Mononuclear cell (primary cell): ENCODE measurements around the gene ZIC2. TPM values are rescaled to one million over a fixed set of nuclear protein-coding genes. Genes with fewer than 3 reads are reported as not detected.

Experiments used
- H3K27me3 ChIP-seq: 2 replicates; pipeline ENCODE4 v1.6.0; 2011; ENCODE audit warnings: low read length, control low read depth; ENCODE audit not compliant: insufficient read depth
- H3K4me1 ChIP-seq: 2 replicates; pipeline ENCODE4 v1.5.1; 2011; ENCODE audit warnings: mild to moderate bottlenecking, low read length, control low read depth; ENCODE audit not compliant: insufficient read depth
- H3K4me3 ChIP-seq: 2 replicates; pipeline ENCODE4 v1.5.1; 2011; ENCODE audit warnings: mild to moderate bottlenecking, low read length, moderate library complexity
- H3K9me3 ChIP-seq: 2 replicates; pipeline ENCODE4 v1.5.1; 2011; ENCODE audit warnings: low read depth, mild to moderate bottlenecking, control low read depth, low read length
- total RNA-seq: library from RNA; depleted of rRNA; stranded (reverse); fragments of >200 nt; gene quantifications from one replicate; pipeline ENCODE4 v1.2.3, GENCODE V29; 2012

The ZIC2 gene
- total RNA-seq, 1 donor: not detected

DNA sequence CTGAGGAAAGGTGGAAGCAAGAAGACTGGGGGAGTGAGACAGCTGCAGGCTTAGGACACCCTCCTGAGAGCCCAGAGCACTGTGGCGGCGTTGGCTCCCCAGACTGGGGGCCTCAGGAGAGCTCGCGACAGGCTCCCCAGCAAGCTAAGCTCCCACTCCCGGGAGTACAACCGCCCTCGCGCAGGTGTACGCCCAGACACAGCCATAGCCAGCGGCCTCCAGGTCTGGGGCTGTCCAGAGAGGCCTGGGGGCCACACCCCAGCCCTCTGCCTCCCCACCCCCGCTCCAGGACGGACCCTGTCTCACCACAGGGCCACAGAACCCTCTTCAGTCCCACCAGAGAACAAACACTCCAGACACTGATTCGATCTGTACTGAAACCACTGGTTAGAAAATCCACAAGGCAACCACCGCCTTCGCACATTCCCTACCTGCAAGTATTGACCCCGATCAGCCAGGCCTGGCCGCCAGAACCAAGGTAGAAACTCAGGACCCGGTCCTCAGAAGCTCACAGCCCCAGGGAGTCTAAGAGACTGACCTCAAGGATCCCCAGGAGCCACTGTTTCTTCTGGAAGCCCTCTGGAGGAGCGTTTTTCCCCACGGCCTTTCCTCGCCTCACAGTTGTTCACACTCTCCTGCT lies 26.4 kb upstream of the ZIC2 start:
- H3K27me3 ChIP-seq: peaks cover 86% of the 10 kb centered on the region
- H3K9me3 ChIP-seq: no peaks in the 10 kb centered on the region
- no peak overlapping the region for H3K4me3 ChIP-seq
- H3K4me1 ChIP-seq: peaks cover 15% of the 10 kb centered on the region

GRCh38 chr13:99955747-99956472 lies 25.7 kb upstream of the ZIC2 start:
- H3K4me1 ChIP-seq: peaks cover 15% of the 10 kb centered on the region
- no peaks in the 10 kb centered on the region for H3K9me3 ChIP-seq
- H3K4me3 ChIP-seq: no peak overlapping the region
- peaks cover 90% of the 10 kb centered on the region for H3K27me3 ChIP-seq

DNA sequence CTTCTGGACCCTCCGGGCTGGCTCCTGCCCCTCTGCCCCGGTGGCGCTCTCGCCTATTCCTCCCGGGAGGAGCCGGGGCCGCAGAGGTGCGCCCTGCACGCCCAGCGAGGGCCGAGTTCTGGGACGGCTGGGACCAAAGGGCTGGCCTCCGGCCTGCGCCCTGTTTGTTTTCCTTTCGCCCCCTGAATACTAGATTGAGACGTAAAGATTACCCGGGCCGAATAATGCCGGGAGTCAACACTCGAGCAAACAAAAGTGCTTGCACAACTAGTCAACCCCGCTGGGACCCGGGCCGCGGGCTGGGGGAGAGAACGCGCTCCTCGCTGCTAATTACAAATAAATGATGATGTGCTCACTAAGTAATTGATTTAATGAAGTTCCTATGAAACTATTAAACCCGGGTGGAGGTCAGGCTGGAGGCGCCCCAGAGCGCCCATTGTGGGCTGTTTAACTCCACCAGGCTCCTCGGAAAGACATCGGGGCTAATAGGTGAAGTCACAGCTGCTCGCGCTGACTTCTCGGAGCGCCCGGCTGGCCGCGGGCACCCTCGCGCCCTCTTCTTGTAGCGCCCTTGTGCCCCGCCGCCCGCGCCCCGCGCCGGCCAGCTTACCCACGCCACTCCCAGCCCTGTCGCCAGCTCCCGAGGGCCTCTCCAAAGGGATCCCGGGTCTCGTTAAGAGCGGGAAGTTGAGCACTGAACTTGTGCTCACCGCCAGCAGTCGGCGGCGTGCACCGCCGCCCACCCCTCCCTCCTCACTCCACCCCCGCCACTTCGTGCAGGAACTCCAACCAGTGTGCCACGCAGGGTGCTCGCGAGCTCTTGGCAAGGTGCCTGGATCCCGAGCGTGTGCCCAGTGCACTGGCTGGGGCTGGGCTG lies 24.9 kb upstream of the ZIC2 start:
- Histone ChIP-seq H3K27me3 (peaks cover 92% of the 10 kb centered on the region), H3K4me1 (peaks cover 15% of the 10 kb centered on the region), H3K9me3 (no peaks in the 10 kb centered on the region), H3K4me3 (no peak overlapping the region)

GRCh38 chr13:99958406-99959126 lies 23.0 kb upstream of the ZIC2 start:
- no peaks in the 10 kb centered on the region for H3K9me3 ChIP-seq
- H3K27me3 ChIP-seq: peaks cover 97% of the 10 kb centered on the region
- H3K4me3 ChIP-seq: no peak overlapping the region
- peaks cover 15% of the 10 kb centered on the region for H3K4me1 ChIP-seq

DNA sequence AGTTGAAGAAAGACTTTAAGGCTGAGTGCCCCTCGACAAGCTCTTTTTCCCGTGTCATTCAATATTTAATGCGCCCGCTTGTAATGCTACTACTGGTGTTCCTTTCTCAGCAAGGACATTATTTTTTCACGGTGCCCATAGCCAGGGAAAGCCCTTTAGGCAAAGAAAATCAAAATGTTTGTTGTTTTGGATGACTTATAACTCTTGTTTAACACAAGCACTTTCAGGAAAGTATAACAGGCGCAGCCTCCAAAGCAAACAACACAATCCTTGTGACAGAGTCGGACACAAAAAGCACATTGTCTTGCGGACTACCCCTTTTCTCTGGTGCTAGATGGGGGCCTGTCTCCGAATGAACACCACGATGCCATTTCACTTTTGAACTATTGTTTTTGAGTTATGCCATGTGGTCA lies 22.5 kb upstream of the ZIC2 start:
- H3K4me3 ChIP-seq: no peak overlapping the region
- peaks cover 15% of the 10 kb centered on the region for H3K4me1 ChIP-seq
- H3K27me3 ChIP-seq: peaks cover 97% of the 10 kb centered on the region

GRCh38 chr13:99959540-99960230 lies 21.9 kb upstream of the ZIC2 start:
- Histone ChIP-seq H3K4me1 (peaks cover 15% of the 10 kb centered on the region), H3K9me3 (no peaks in the 10 kb centered on the region), H3K4me3 (no peak overlapping the region), H3K27me3 (peaks cover 97% of the 10 kb centered on the region)

More for the DNA sequence above, 22.5 kb upstream of the ZIC2 start:
- H3K9me3 ChIP-seq: no peaks in the 10 kb centered on the region

GRCh38 chr13:99960663-99961311 lies 20.8 kb upstream of the ZIC2 start:
- no peak overlapping the region for H3K4me3 ChIP-seq
- peaks cover 15% of the 10 kb centered on the region for H3K4me1 ChIP-seq
- H3K27me3 ChIP-seq: peaks cover 95% of the 10 kb centered on the region
- H3K9me3 ChIP-seq: no peaks in the 10 kb centered on the region

- H3K4me1 ChIP-seq: peaks cover 10% of the 10 kb centered on the region
- peaks cover 95% of the 10 kb centered on the region for H3K27me3 ChIP-seq
- no peak overlapping the region for H3K4me3 ChIP-seq
Measured at GRCh38 chr13:99961636-99962035, 19.9 kb upstream of the ZIC2 start.

GRCh38 chr13:99962242-99962641 lies 19.3 kb upstream of the ZIC2 start:
- Histone ChIP-seq H3K27me3 (peaks cover 95% of the 10 kb centered on the region), H3K9me3 (no peaks in the 10 kb centered on the region), H3K4me1 (peaks cover 9% of the 10 kb centered on the region), H3K4me3 (no peak overlapping the region)

More at GRCh38 chr13:99961636-99962035, 19.9 kb upstream of the ZIC2 start:
- no peaks in the 10 kb centered on the region for H3K9me3 ChIP-seq

GRCh38 chr13:99963816-99964339 lies 17.7 kb upstream of the ZIC2 start:
- H3K4me1 ChIP-seq: peaks cover 14% of the 10 kb centered on the region
- peaks cover 95% of the 10 kb centered on the region for H3K27me3 ChIP-seq

GRCh38 chr13:99965329-99966000 lies 16.1 kb upstream of the ZIC2 start:
- no peak overlapping the region for H3K4me3 ChIP-seq
- no peaks in the 10 kb centered on the region for H3K9me3 ChIP-seq
- peaks cover 94% of the 10 kb centered on the region for H3K27me3 ChIP-seq
- peaks cover 21% of the 10 kb centered on the region for H3K4me1 ChIP-seq

More at GRCh38 chr13:99963816-99964339, 17.7 kb upstream of the ZIC2 start:
- H3K4me3 ChIP-seq: no peak overlapping the region
- H3K9me3 ChIP-seq: no peaks in the 10 kb centered on the region

GRCh38 chr13:99966064-99966805 lies 15.3 kb upstream of the ZIC2 start:
- H3K4me1 ChIP-seq: peaks cover 22% of the 10 kb centered on the region
- H3K27me3 ChIP-seq: peaks cover 87% of the 10 kb centered on the region

GRCh38 chr13:99967498-99967868 lies 14.1 kb upstream of the ZIC2 start:
- H3K9me3 ChIP-seq: no peaks in the 10 kb centered on the region
- peaks cover 87% of the 10 kb centered on the region for H3K27me3 ChIP-seq
- H3K4me1 ChIP-seq: peaks cover 30% of the 10 kb centered on the region
- H3K4me3 ChIP-seq: no peak overlapping the region

More at GRCh38 chr13:99966064-99966805, 15.3 kb upstream of the ZIC2 start:
- Histone ChIP-seq H3K4me3 (no peak overlapping the region), H3K9me3 (no peaks in the 10 kb centered on the region)
